ENCODE measurements around the gene LRP8.

DNA sequence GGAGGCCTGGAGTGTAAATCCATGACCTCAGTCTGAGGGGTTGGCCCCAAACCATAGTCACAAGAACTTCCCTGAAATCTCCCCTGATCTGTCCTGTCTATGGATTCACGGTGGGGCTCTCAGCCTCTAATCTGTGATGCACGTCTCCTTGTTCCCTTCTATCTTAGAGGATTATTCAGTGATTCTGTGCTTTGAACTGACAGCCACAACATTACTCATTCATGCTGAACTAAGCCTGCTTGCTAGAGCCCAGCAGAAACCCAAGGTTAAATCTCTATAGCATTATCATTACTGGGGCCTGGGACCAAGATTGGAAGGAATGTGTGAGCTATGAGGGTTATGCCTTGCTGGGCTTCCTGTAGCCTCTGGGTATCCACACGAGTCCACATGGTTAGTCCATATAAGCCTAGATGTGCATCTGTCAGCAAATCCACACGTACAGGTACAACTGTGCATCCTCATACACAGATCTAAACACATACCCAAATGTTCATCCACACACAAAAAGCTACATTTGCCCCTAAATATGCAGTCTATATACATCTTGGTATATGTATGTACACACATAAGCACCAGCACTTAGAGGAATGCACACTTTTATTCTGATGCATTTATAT lies 67.1 kb downstream of the LRP8 start:
- no peak for TF ChIP-seq EZH2phosphoT487 (IDR thresholded peaks at IDR 0.05; ENCODE audit: insufficient read depth, low read depth)
- no peak for TF ChIP-seq EZH2 (IDR thresholded peaks at IDR 0.05; ENCODE audit: insufficient read depth, poor library complexity, severe bottlenecking)

All from GM23248 (cell line).